ENCODE data around the gene AZU1. TPM values are rescaled to one million over a fixed set of nuclear protein-coding genes. Genes with fewer than 3 reads are reported as not detected.

The AZU1 gene
- total RNA-seq, 1 experiment from 2014 or later = not detected

GRCh38 chr19:855566-856120 lies 28.0 kb downstream of the AZU1 start (continued):
- TF ChIP-seq REST (IDR thresholded peaks at IDR 0.05; ENCODE audit: low read depth) = no peak

GRCh38 chr19:858284-858683 lies 30.6 kb downstream of the AZU1 start:
- H3K9me3 ChIP-seq (ENCODE audit: control insufficient read depth in 1 of 2, insufficient read depth in 1 of 2, low read depth in 1 of 2, low read length in 2 of 2) = no peaks in the 10 kb centered on the region
- H3K27ac ChIP-seq (ENCODE audit: low read depth, low read length) = no peak overlapping the region
- no peak overlapping the region for H3K9ac ChIP-seq (ENCODE audit: low read length)
- no peak overlapping the region for H3K4me3 ChIP-seq (replicated peaks in 1 of 2; ENCODE audit: low read depth in 1 of 2, low read length in 2 of 2)
- H3K79me2 ChIP-seq (ENCODE audit: insufficient read depth, low read length) = no peaks in the 10 kb centered on the region
- no peaks in the 10 kb centered on the region for H3K27me3 ChIP-seq (ENCODE audit: insufficient read depth, low read length)
- no peaks in the 10 kb centered on the region for H4K20me1 ChIP-seq (ENCODE audit: insufficient read depth)
- CTCF ChIA-PET = no interaction called here
- BruUV-seq (replicated peaks) = no TSS peak
- intact Hi-C loops (cut with micrococcal nuclease) = no loop called here
- H2AFZ ChIP-seq (ENCODE audit: low read depth, low read length, poor library complexity, severe bottlenecking) = no peak overlapping the region
- ATAC-seq (no peak), DNase-seq (ENCODE audit: low read depth, low spot score) (no peak)
- POLR2A ChIA-PET = no interaction called here
- peaks cover 14 to 32% of the 10 kb centered on the region in 2 experiments for H3K4me1 ChIP-seq (ENCODE audit: control insufficient read depth in 1 of 2, insufficient read depth in 2 of 2, low read length in 2 of 2)
- RAD21 ChIA-PET (ENCODE audit: low non-redundant PET in 1 of 2, low total read pairs in 2 of 2, uncharacterized antibody in 2 of 2, unreplicated experiment in 2 of 2) = no interaction called here
- no peaks in the 10 kb centered on the region; a peak in 1 of 4 replicates for H3K36me3 ChIP-seq (ENCODE audit: control insufficient read depth in 1 of 2, insufficient read depth in 2 of 2, low read length in 2 of 2)
- H3K9me2 ChIP-seq (ENCODE audit: insufficient read depth) = no peaks in the 10 kb centered on the region
- TF ChIP-seq SIN3A (IDR thresholded peaks at IDR 0.05; ENCODE audit: low read depth) = no peak
- TF ChIP-seq MAX (IDR thresholded peaks at IDR 0.05) = no peak
- TF ChIP-seq YY1 (IDR thresholded peaks at IDR 0.05; ENCODE audit: extremely low read depth, insufficient replicate concordance, low read depth, low read length) = no peak
- no peak for TF ChIP-seq POLR2AphosphoS5 (IDR thresholded peaks at IDR 0.05; ENCODE audit: low read depth, low read length)
- TF ChIP-seq CEBPB (IDR thresholded peaks at IDR 0.05; ENCODE audit: low read depth) = no peak
- TF ChIP-seq ZFX (IDR thresholded peaks at IDR 0.05) = no peak
- TF ChIP-seq RAD21 (IDR thresholded peaks at IDR 0.05; ENCODE audit: low read depth) = no peak
- TF ChIP-seq EZH2 (IDR thresholded peaks at IDR 0.05) = no peak
- no peak for TF ChIP-seq EZH2phosphoT487 (IDR thresholded peaks at IDR 0.05; ENCODE audit: borderline replicate concordance)
- H3K4me2 ChIP-seq (ENCODE audit: low read length) = no peak overlapping the region

All from HCT116 (cell line).